PC-3 (cell line): ENCODE data around the gene STN1. TPM values are rescaled to one million over a fixed set of nuclear protein-coding genes. Genes with fewer than 3 reads are reported as not detected.

Experiments used
- ATAC-seq: fragments of 200-7000 bp; cut with Tn5 transposase; 2 replicates; pipeline ENCODE4 v1.9.1; 2020; ENCODE audit warnings: mild to moderate bottlenecking, moderate library complexity
- BruUV-seq: library from RNA; stranded (reverse); fragments of 400-500 nt; replicated peaks from 2 replicates; lab custom pipeline; 2021; lab: Mats Ljungman, UMichigan
- CTCF ChIA-PET: fragments of 300-600 bp; sonication (Branson Sonifier 250); formaldehyde crosslinking; loops from one replicate; lab custom pipeline; 2022; ENCODE audit warnings: antibody characterized with exemption; lab: Charles Lee
- POLR2A ChIA-PET: fragments of 300-600 bp; sonication (Branson Sonifier 250); formaldehyde crosslinking; loops from one replicate; lab custom pipeline; 2022; ENCODE audit warnings: antibody characterized with exemption; ENCODE audit not compliant: unreplicated experiment; lab: Charles Lee
- DNase-seq: peaks from one replicate; pipeline ENCODE4 v3.0.0-alpha.2; 2015
- H2AFZ ChIP-seq: fragments of 300-600 bp; sonication (generic); 2 replicates; pipeline ENCODE4 v1.6.0; 2016; ENCODE audit warnings: antibody characterized with exemption, low read length
- H3F3A ChIP-seq: fragments of 300-600 bp; sonication (generic); one replicate; pipeline ENCODE4 v1.6.0; 2017; ENCODE audit warnings: antibody characterized with exemption, low read length, control low read depth, mild to moderate bottlenecking; ENCODE audit not compliant: unreplicated experiment
- H3K27ac ChIP-seq: fragments of 300-600 bp; sonication (generic); 2 replicates; pipeline ENCODE4 v1.5.1; 2016; ENCODE audit warnings: mild to moderate bottlenecking, low read length
- H3K27me3 ChIP-seq: fragments of 300-600 bp; sonication (generic); 2 replicates; pipeline ENCODE4 v1.6.1; 2016; ENCODE audit warnings: low read length, mixed read lengths
- H3K36me3 ChIP-seq: fragments of 300-600 bp; sonication (generic); 2 replicates; pipeline ENCODE4 v1.6.1; 2016; ENCODE audit warnings: low read depth, mixed run types, low read length, mixed read lengths
- H3K4me1 ChIP-seq: fragments of 300-600 bp; sonication (generic); 2 replicates; pipeline ENCODE4 v1.5.1; 2016; ENCODE audit warnings: low read length; ENCODE audit not compliant: insufficient read depth
- H3K4me2 ChIP-seq: fragments of 300-600 bp; sonication (generic); 2 replicates; pipeline ENCODE4 v1.6.0; 2016; ENCODE audit warnings: low read length
- H3K4me3 ChIP-seq: fragments of 300-600 bp; sonication (generic); 2 replicates; pipeline ENCODE4 v1.5.1; 2016; ENCODE audit warnings: mild to moderate bottlenecking, low read length, mixed read lengths
- H3K79me2 ChIP-seq: fragments of 300-600 bp; sonication (generic); 2 replicates; pipeline ENCODE4 v1.6.1; 2017; ENCODE audit warnings: low read length, mixed read lengths
- H3K9ac ChIP-seq: fragments of 300-600 bp; sonication (generic); 2 replicates; pipeline ENCODE4 v1.6.0; 2016; ENCODE audit warnings: mild to moderate bottlenecking, low read length
- H3K9me2 ChIP-seq: fragments of 300-600 bp; sonication (generic); replicated peaks from 2 replicates; pipeline ENCODE4 v1.6.1; 2016; ENCODE audit warnings: mixed run types, low read length, mixed read lengths
- H3K9me3 ChIP-seq: fragments of 300-600 bp; sonication (generic); 2 replicates; pipeline ENCODE4 v1.6.1; 2016; ENCODE audit warnings: low read length, mixed read lengths
- H4K20me1 ChIP-seq: fragments of 300-600 bp; sonication (generic); 2 replicates; pipeline ENCODE4 v1.6.1; 2016; ENCODE audit warnings: low read length, mixed read lengths
- EZH2 ChIP-seq: fragments of 300-600 bp; sonication (generic); IDR thresholded peaks from one replicate; pipeline ENCODE4 v1.6.1; 2017; ENCODE audit warnings: antibody characterized with exemption, mild to moderate bottlenecking, low read length; ENCODE audit not compliant: unreplicated experiment
- EZH2phosphoT487 ChIP-seq: fragments of 300-600 bp; sonication (generic); IDR thresholded peaks from 2 replicates; pipeline ENCODE4 v1.6.1; 2018; ENCODE audit warnings: mild to moderate bottlenecking, antibody characterized with exemption, low read length, borderline replicate concordance
- intact Hi-C: fragments of 100-400 bp; cut with micrococcal nuclease; formaldehyde crosslinking; loops from 2 replicates; pipeline ENCODE4 v1.9.0; 2023
- total RNA-seq: library from RNA; depleted of rRNA; stranded (reverse); fragments of >200 nt; gene quantifications from 2 replicates; pipeline ENCODE4 v1.2.3, GENCODE V29; 2014
- TF ChIP-seq, protein P1 (sequence below): fragments of 300-600 bp; sonication (generic); conservative IDR thresholded peaks from 2 replicates; pipeline ENCODE4 v1.5.1; 2017; ENCODE audit warnings: antibody characterized with exemption, low read depth, mild to moderate bottlenecking, low read length

The STN1 gene
- total RNA-seq, 1 experiment from 2014 or later: 33.5 TPM

GRCh38 chr10:103922659-103923058 lies 4.7 kb upstream of the STN1 start:
- no peak for ATAC-seq
- Histone ChIP-seq H3F3A (no peaks in the 10 kb centered on the region), H3K4me1 (peaks cover 12% of the 10 kb centered on the region), H3K79me2 (peaks cover 2% of the 10 kb centered on the region), H3K27ac (no peak overlapping the region), H3K4me2 (no peak overlapping the region), H2AFZ (no peak overlapping the region), H3K4me3 (no peak overlapping the region), H3K9me2 (no peaks in the 10 kb centered on the region), H4K20me1 (no peaks in the 10 kb centered on the region), H3K9me3 (no peaks in the 10 kb centered on the region), H3K9ac (no peak overlapping the region), H3K27me3 (no peaks in the 10 kb centered on the region), H3K36me3 (no peaks in the 10 kb centered on the region)
- no peak for DNase-seq
- no peak for TF ChIP-seq EZH2phosphoT487
- no peak for TF ChIP-seq EZH2
- ChIA-PET POLR2A (no interaction called here), CTCF (no interaction called here)
- BruUV-seq: no TSS peak
- intact Hi-C loops: no loop called here

DNA sequence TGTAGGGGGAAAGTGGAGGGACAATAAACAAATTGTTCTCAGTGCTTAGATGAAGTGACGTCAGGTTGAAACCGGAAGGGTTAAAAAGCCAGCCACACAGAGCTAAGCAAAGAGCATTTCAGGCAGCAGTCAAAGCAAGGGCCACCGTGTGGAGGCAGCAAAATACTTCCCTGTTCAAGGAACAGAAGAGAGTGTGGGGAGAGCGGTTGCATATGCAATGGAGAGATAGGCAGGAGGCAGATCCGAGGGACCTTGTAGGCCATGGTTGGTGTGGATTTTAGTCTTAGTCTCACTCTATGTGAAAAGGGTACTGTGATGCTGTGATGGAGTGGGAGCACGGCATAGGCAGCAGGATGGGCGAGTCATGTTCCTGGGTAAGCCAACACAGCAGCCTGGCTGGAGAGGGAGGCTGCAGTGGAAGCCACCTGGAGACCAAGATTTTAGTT lies 3.8 kb upstream of the STN1 start:
- Histone ChIP-seq H3K9me2 (no peaks in the 10 kb centered on the region), H3K27me3 (no peaks in the 10 kb centered on the region), H4K20me1 (no peaks in the 10 kb centered on the region), H3K9ac (no peak overlapping the region), H3F3A (no peaks in the 10 kb centered on the region), H3K4me3 (no peak overlapping the region), H3K36me3 (no peaks in the 10 kb centered on the region), H3K9me3 (no peaks in the 10 kb centered on the region), H3K79me2 (peaks cover 11% of the 10 kb centered on the region), H2AFZ (no peak overlapping the region), H3K4me1 (peaks cover 18% of the 10 kb centered on the region), H3K4me2 (no peak overlapping the region), H3K27ac (no peak overlapping the region)
- DNase-seq: no peak
- no peak for ATAC-seq
- intact Hi-C loops: no loop called here
- CTCF ChIA-PET: interaction anchor here (0.6 kb wide), 1 partner anchor 55 kb away, joined by 4 read pairs; no protein-coding TSS in a partner anchor
- TF ChIP-seq EZH2phosphoT487: no peak
- TF ChIP-seq, protein P1, sequence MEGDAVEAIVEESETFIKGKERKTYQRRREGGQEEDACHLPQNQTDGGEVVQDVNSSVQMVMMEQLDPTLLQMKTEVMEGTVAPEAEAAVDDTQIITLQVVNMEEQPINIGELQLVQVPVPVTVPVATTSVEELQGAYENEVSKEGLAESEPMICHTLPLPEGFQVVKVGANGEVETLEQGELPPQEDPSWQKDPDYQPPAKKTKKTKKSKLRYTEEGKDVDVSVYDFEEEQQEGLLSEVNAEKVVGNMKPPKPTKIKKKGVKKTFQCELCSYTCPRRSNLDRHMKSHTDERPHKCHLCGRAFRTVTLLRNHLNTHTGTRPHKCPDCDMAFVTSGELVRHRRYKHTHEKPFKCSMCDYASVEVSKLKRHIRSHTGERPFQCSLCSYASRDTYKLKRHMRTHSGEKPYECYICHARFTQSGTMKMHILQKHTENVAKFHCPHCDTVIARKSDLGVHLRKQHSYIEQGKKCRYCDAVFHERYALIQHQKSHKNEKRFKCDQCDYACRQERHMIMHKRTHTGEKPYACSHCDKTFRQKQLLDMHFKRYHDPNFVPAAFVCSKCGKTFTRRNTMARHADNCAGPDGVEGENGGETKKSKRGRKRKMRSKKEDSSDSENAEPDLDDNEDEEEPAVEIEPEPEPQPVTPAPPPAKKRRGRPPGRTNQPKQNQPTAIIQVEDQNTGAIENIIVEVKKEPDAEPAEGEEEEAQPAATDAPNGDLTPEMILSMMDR: no peak
- TF ChIP-seq EZH2: no peak
- POLR2A ChIA-PET: interaction anchor here (0.5 to 1.0 kb wide), 2 partner anchors 34 to 70 kb away, joined by 4 to 12 read pairs; no protein-coding TSS in a partner anchor
- no TSS peak for BruUV-seq

GRCh38 chr10:103921248-103921647 lies 3.3 kb upstream of the STN1 start:
- no peak overlapping the region for H2AFZ ChIP-seq
- no peak overlapping the region for H3K9ac ChIP-seq
- H3K27ac ChIP-seq: no peak overlapping the region
- no peaks in the 10 kb centered on the region for H3F3A ChIP-seq
- H3K4me3 ChIP-seq: no peak overlapping the region
- no peaks in the 10 kb centered on the region for H3K9me3 ChIP-seq
- no peaks in the 10 kb centered on the region for H3K9me2 ChIP-seq
- POLR2A ChIA-PET: interaction anchor here (0.5 to 1.0 kb wide), 2 partner anchors 33 to 71 kb away, joined by 4 to 12 read pairs; no protein-coding TSS in a partner anchor
- peaks cover 16% of the 10 kb centered on the region for H3K79me2 ChIP-seq
- H4K20me1 ChIP-seq: no peaks in the 10 kb centered on the region
- H3K27me3 ChIP-seq: no peaks in the 10 kb centered on the region
- DNase-seq (no peak), ATAC-seq (no peak)
- H3K4me1 ChIP-seq: peaks cover 23% of the 10 kb centered on the region
- no peak overlapping the region for H3K4me2 ChIP-seq
- TF ChIP-seq, protein P1: no peak
- TF ChIP-seq EZH2phosphoT487 (no peak), EZH2 (no peak)
- intact Hi-C loops: no loop called here
- no peaks in the 10 kb centered on the region for H3K36me3 ChIP-seq
- CTCF ChIA-PET: interaction anchor here (0.6 kb wide), 1 partner anchor 55 kb away, joined by 4 read pairs; no protein-coding TSS in a partner anchor
- no TSS peak for BruUV-seq
